GM12878 (cell line): ENCODE measurements around the gene PLSCR1. TPM values are rescaled to one million over a fixed set of nuclear protein-coding genes. Genes with fewer than 3 reads are reported as not detected.

Experiments used
- ATF7 ChIP-seq: fragments of 450-650 bp; IDR thresholded peaks from 2 replicates; pipeline ENCODE4 v1.6.1; 2016; ENCODE audit warnings: low read depth, mild to moderate bottlenecking
- BCL11A ChIP-seq: IDR thresholded peaks from 2 replicates; pipeline ENCODE4 v1.6.1; 2011; ENCODE audit warnings: low read depth, low read length
- CREM ChIP-seq: IDR thresholded peaks from 2 replicates; pipeline ENCODE4 v1.6.1; 2014; ENCODE audit warnings: antibody characterized with exemption, low read depth
- EGR1 ChIP-seq, 2 experiments: IDR thresholded peaks; 1 replicate in 1 of 2; 2 replicates in 1 of 2; pipeline ENCODE4 v1.6.1; 2011 to 2012; ENCODE audit warnings: low read depth in 2 of 2, low read length in 2 of 2, borderline replicate concordance in 1 of 2, mild to moderate bottlenecking in 1 of 2, moderate library complexity in 1 of 2
- KDM1A ChIP-seq: fragments of 200-600 bp; sonication (generic); IDR thresholded peaks from 2 replicates; pipeline ENCODE4 v1.6.1; 2016; ENCODE audit warnings: borderline replicate concordance
- MYB ChIP-seq: fragments of 150-350 bp; IDR thresholded peaks from 2 replicates; pipeline ENCODE4 v1.6.1; 2014; ENCODE audit warnings: mild to moderate bottlenecking, low read depth, low read length, borderline replicate concordance
- SMARCA5 ChIP-seq: fragments of 450-650 bp; IDR thresholded peaks from 2 replicates; pipeline ENCODE4 v1.6.1; 2017; ENCODE audit warnings: mild to moderate bottlenecking
- SREBF1 ChIP-seq: IDR thresholded peaks from 2 replicates; pipeline ENCODE4 v1.6.1; 2012; ENCODE audit warnings: mild to moderate bottlenecking, low read length
- SREBF2 ChIP-seq: IDR thresholded peaks from 2 replicates; pipeline ENCODE4 v1.6.1; 2012; ENCODE audit warnings: mild to moderate bottlenecking, low read length
- STAT3 ChIP-seq: IDR thresholded peaks from 2 replicates; pipeline ENCODE4 v1.6.1; 2011; ENCODE audit warnings: low read depth, low read length, improper control_type of control experiment
- SUZ12 ChIP-seq: fragments of 200-600 bp; sonication (generic); IDR thresholded peaks from one replicate; pipeline ENCODE4 v1.6.1; 2018; ENCODE audit warnings: antibody characterized with exemption, mild to moderate bottlenecking; ENCODE audit not compliant: unreplicated experiment
- polyA plus RNA-seq, 11 experiments: library from polyadenylated mRNA; depleted of rRNA in 4 of 11; unstranded in 6 of 11; stranded (reverse) in 5 of 11; fragments of >200 nt; fragmentation: Nextera tagmentation in 4 of 11; fragmentation: Illumina TruSeq in 1 of 11; extraction: Ambion mirVana in 4 of 11; extraction: Trizol in 1 of 11; gene quantifications; 1 replicate in 1 of 11; 2 replicates in 10 of 11; pipeline versions ENCODE4 v1.2.1 to v1.2.3, GENCODE V29; 2011 to 2016; ENCODE audit warnings: inconsistent platforms in 2 of 11, missing spikeins in 2 of 11, low read depth in 1 of 11
- total RNA-seq, 4 experiments: library from RNA; depleted of rRNA in 3 of 4; stranded (reverse); fragments of >200 nt in 3 of 4; fragmentation: Illumina TruSeq in 1 of 4; extraction: Trizol in 1 of 4; gene quantifications; 2 replicates each; pipeline versions ENCODE4 v1.2.1 to v1.2.3, GENCODE V29; 2013 to 2021
- TF ChIP-seq, protein P1 (sequence below): fragments of 450-650 bp; IDR thresholded peaks from 2 replicates; pipeline ENCODE4 v1.6.1; 2017; ENCODE audit warnings: mild to moderate bottlenecking
- TF ChIP-seq, protein P2 (sequence below): fragments of 150-350 bp; IDR thresholded peaks from 2 replicates; pipeline ENCODE4 v1.6.1; 2016; ENCODE audit warnings: low read depth, low read length
- TF ChIP-seq, protein P3 (sequence below): IDR thresholded peaks from 2 replicates; pipeline ENCODE4 v1.6.1; 2011; ENCODE audit warnings: borderline replicate concordance, low read depth, mild to moderate bottlenecking, moderate library complexity, low read length; ENCODE audit not compliant: insufficient read depth, poor library complexity, severe bottlenecking

Gene PLSCR1
- total and polyA plus RNA-seq, 10 of the 15 experiments (the other 5 are each of a cell fraction or from before 2014, with no cell fraction given): 35.4 to 77.8 (median 41.1) TPM

DNA sequence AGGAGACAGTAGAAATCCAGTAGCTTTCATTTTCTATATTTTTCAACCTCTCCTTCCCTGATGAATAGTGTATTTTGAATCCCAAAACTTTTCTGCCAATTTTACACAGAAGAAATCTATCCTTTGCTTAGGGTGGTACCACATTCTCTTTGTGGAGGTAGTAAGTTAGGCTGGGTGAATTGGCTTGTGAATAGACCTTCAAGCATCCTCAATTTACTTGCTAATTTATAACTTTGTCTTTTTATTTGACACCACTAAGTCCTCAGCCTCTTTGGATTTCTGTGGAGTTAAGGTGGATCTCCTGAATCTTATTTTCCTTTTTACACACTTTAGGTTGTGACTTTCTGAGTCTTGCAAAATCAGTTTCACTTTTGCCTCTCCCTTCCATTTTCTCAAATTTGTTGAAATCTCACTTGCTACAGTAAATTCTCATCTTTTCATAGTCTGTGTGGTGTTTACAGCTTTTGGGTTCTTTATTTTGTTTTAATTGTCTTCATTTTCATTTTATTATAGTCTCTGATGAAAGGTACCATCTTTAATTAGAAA, 5.7 kb upstream of the PLSCR1 start (continued):
- TF ChIP-seq EGR1 (IDR thresholded peaks at IDR 0.05; ENCODE audit: borderline replicate concordance in 1 of 2, low read depth in 2 of 2, low read length in 2 of 2) (no peak), SREBF2 (no peak), CREM (no peak), KDM1A (no peak), MYB (no peak), SMARCA5 (no peak), SREBF1 (no peak), BCL11A (no peak), ATF7 (no peak), SUZ12 (no peak), STAT3 (no peak)
- TF ChIP-seq, protein P1, sequence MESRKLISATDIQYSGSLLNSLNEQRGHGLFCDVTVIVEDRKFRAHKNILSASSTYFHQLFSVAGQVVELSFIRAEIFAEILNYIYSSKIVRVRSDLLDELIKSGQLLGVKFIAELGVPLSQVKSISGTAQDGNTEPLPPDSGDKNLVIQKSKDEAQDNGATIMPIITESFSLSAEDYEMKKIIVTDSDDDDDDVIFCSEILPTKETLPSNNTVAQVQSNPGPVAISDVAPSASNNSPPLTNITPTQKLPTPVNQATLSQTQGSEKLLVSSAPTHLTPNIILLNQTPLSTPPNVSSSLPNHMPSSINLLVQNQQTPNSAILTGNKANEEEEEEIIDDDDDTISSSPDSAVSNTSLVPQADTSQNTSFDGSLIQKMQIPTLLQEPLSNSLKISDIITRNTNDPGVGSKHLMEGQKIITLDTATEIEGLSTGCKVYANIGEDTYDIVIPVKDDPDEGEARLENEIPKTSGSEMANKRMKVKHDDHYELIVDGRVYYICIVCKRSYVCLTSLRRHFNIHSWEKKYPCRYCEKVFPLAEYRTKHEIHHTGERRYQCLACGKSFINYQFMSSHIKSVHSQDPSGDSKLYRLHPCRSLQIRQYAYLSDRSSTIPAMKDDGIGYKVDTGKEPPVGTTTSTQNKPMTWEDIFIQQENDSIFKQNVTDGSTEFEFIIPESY: no peak
- TF ChIP-seq, protein P2, sequence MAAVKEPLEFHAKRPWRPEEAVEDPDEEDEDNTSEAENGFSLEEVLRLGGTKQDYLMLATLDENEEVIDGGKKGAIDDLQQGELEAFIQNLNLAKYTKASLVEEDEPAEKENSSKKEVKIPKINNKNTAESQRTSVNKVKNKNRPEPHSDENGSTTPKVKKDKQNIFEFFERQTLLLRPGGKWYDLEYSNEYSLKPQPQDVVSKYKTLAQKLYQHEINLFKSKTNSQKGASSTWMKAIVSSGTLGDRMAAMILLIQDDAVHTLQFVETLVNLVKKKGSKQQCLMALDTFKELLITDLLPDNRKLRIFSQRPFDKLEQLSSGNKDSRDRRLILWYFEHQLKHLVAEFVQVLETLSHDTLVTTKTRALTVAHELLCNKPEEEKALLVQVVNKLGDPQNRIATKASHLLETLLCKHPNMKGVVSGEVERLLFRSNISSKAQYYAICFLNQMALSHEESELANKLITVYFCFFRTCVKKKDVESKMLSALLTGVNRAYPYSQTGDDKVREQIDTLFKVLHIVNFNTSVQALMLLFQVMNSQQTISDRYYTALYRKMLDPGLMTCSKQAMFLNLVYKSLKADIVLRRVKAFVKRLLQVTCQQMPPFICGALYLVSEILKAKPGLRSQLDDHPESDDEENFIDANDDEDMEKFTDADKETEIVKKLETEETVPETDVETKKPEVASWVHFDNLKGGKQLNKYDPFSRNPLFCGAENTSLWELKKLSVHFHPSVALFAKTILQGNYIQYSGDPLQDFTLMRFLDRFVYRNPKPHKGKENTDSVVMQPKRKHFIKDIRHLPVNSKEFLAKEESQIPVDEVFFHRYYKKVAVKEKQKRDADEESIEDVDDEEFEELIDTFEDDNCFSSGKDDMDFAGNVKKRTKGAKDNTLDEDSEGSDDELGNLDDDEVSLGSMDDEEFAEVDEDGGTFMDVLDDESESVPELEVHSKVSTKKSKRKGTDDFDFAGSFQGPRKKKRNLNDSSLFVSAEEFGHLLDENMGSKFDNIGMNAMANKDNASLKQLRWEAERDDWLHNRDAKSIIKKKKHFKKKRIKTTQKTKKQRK: no peak
- TF ChIP-seq, protein P3, sequence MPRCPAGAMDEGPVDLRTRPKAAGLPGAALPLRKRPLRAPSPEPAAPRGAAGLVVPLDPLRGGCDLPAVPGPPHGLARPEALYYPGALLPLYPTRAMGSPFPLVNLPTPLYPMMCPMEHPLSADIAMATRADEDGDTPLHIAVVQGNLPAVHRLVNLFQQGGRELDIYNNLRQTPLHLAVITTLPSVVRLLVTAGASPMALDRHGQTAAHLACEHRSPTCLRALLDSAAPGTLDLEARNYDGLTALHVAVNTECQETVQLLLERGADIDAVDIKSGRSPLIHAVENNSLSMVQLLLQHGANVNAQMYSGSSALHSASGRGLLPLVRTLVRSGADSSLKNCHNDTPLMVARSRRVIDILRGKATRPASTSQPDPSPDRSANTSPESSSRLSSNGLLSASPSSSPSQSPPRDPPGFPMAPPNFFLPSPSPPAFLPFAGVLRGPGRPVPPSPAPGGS: no peak
- TF ChIP-seq, all 136 proteins: peak for 0
